Uterus (tissue), 4 donors: ENCODE measurements around the gene DLG1. TPM values are rescaled to one million over a fixed set of nuclear protein-coding genes. Genes with fewer than 3 reads are reported as not detected.

Source experiments
- DNase-seq, 2 donors: peaks; one replicate each; pipeline ENCODE4 v3.0.0-alpha.2; 2019 to 2020
- H3K27ac ChIP-seq, 2 donors: fragments of 200-600 bp; sonication (generic); 1 replicate in 1 of 2; 2 replicates in 1 of 2; pipeline ENCODE4 v1.5.1; 2016 to 2018
- H3K27me3 ChIP-seq, 2 donors: fragments of 200-600 bp; sonication (generic); one replicate each; pipeline ENCODE4 v1.5.1; 2018 to 2019; ENCODE audit warnings: control low read depth in 1 of 2
- H3K36me3 ChIP-seq, 2 donors: fragments of 200-600 bp; sonication (generic); one replicate each; pipeline ENCODE4 v1.5.1; 2019; ENCODE audit warnings: control low read depth in 1 of 2
- H3K4me1 ChIP-seq, 2 donors: fragments of 200-600 bp; sonication (generic); one replicate each; pipeline ENCODE4 v1.5.1; 2018 to 2019; ENCODE audit warnings: control low read depth in 1 of 2
- H3K4me3 ChIP-seq, 2 donors: fragments of 200-600 bp; sonication (generic); 1 replicate in 1 of 2; 2 replicates in 1 of 2; pipeline ENCODE4 v1.5.1; 2018 to 2019; ENCODE audit warnings: mild to moderate bottlenecking in 1 of 2
- H3K9me3 ChIP-seq, 2 donors: fragments of 200-600 bp; sonication (generic); one replicate each; pipeline ENCODE4 v1.5.1; 2019; ENCODE audit warnings: control low read depth in 1 of 2
- CTCF ChIP-seq, 4 experiments: fragments of 200-600 bp in 2 of 4; fragments of 450-650 bp in 2 of 4; sonication (generic) in 2 of 4; IDR thresholded peaks; one replicate each; pipeline ENCODE4 v1.5.1; 2016 to 2019; ENCODE audit warnings: antibody characterized with exemption in 4 of 4, mild to moderate bottlenecking in 2 of 4, moderate library complexity in 1 of 4
- POLR2A ChIP-seq, 2 donors: fragments of 450-650 bp; IDR thresholded peaks; one replicate each; pipeline ENCODE4 v1.6.1; 2016; ENCODE audit warnings: antibody characterized with exemption in 2 of 2, mild to moderate bottlenecking in 1 of 2, moderate library complexity in 1 of 2
- intact Hi-C: fragments of 100-400 bp; cut with DNase I; formaldehyde crosslinking; loops from one replicate; pipeline ENCODE4 v1.15.1; 2023; ENCODE audit warnings: low total_unique reads
- total RNA-seq, 4 donors: library from RNA; depleted of rRNA in 3 of 4; stranded (reverse); fragments of >200 nt in 3 of 4; gene quantifications; one replicate each; pipeline versions ENCODE4 v1.1.0 to v1.2.4, GENCODE V29; 2014 to 2023
- donor health status: DM: yes; HTN: yes; CAD: no.

Gene DLG1
- total RNA-seq, 4 donors from 2014 or later: 24.1 to 139 (median 82.9) TPM

- Histone ChIP-seq H3K4me3 (no peak overlapping the region), H3K27ac (no peak overlapping the region), H3K9me3 (no peaks in the 10 kb centered on the region), H3K4me1 (no peaks in the 10 kb centered on the region), H3K36me3 (no peaks in the 10 kb centered on the region), H3K27me3 (no peaks in the 10 kb centered on the region)
- intact Hi-C loops: no loop called here
- TF ChIP-seq CTCF (IDR thresholded peaks at IDR 0.05): no peak
- no peak for TF ChIP-seq POLR2A (IDR thresholded peaks at IDR 0.05)
- DNase-seq: no peak
Observed at GRCh38 chr3:197331131-197331530, 32.7 kb upstream of the DLG1 start.

GRCh38 chr3:197329382-197329781 is 31.0 kb upstream of the DLG1 start:
- H3K4me1 ChIP-seq: no peaks in the 10 kb centered on the region
- H3K27me3 ChIP-seq: no peaks in the 10 kb centered on the region
- intact Hi-C loops: no loop called here
- H3K4me3 ChIP-seq: no peak overlapping the region
- H3K36me3 ChIP-seq: no peaks in the 10 kb centered on the region
- H3K9me3 ChIP-seq: no peaks in the 10 kb centered on the region
- H3K27ac ChIP-seq: no peak overlapping the region
- no peak for DNase-seq
- no peak for TF ChIP-seq POLR2A (IDR thresholded peaks at IDR 0.05)
- TF ChIP-seq CTCF (IDR thresholded peaks at IDR 0.05): no peak

GRCh38 chr3:197328198-197328597 is 29.8 kb upstream of the DLG1 start:
- no peak for DNase-seq
- H3K27me3 ChIP-seq: no peaks in the 10 kb centered on the region
- TF ChIP-seq CTCF (IDR thresholded peaks at IDR 0.05): no peak
- TF ChIP-seq POLR2A (IDR thresholded peaks at IDR 0.05): no peak
- no peaks in the 10 kb centered on the region for H3K4me1 ChIP-seq
- intact Hi-C loops: no loop called here
- no peaks in the 10 kb centered on the region for H3K36me3 ChIP-seq
- H3K27ac ChIP-seq: no peak overlapping the region
- H3K9me3 ChIP-seq: no peaks in the 10 kb centered on the region
- no peak overlapping the region for H3K4me3 ChIP-seq

- Histone ChIP-seq H3K27ac (no peak overlapping the region), H3K4me3 (no peak overlapping the region), H3K4me1 (no peaks in the 10 kb centered on the region), H3K36me3 (no peaks in the 10 kb centered on the region), H3K27me3 (no peaks in the 10 kb centered on the region), H3K9me3 (no peaks in the 10 kb centered on the region)
- no peak for TF ChIP-seq POLR2A (IDR thresholded peaks at IDR 0.05)
- no peak for TF ChIP-seq CTCF (IDR thresholded peaks at IDR 0.05)
- intact Hi-C loops: no loop called here
- no peak for DNase-seq
Observed at GRCh38 chr3:197327701-197328100, 29.3 kb upstream of the DLG1 start.

- Histone ChIP-seq H3K4me3 (no peak overlapping the region), H3K9me3 (no peaks in the 10 kb centered on the region), H3K27ac (no peak overlapping the region), H3K27me3 (no peaks in the 10 kb centered on the region), H3K36me3 (no peaks in the 10 kb centered on the region), H3K4me1 (no peaks in the 10 kb centered on the region)
- intact Hi-C loops: no loop called here
- no peak for TF ChIP-seq CTCF (IDR thresholded peaks at IDR 0.05)
- TF ChIP-seq POLR2A (IDR thresholded peaks at IDR 0.05): no peak
- no peak for DNase-seq
Observed at GRCh38 chr3:197325773-197326172, 27.4 kb upstream of the DLG1 start.
